PFSK-1 (cell line): Measurements from ENCODE around the gene CTCF.
A peak's percentile ranks its signal among the peaks of the same experiment; 100 is the strongest.

Experiments
- FOXP2 ChIP-seq: optimal IDR thresholded peaks from 2 replicates; pipeline ENCODE3; 2011; ENCODE audit warnings: borderline replicate concordance, control low read depth, inconsistent platforms; ENCODE audit not compliant: insufficient read depth; ENCODE audit errors: extremely low read length, extremely low read depth
- POLR2AphosphoS5 ChIP-seq: IDR thresholded peaks from 2 replicates; pipeline ENCODE4 v1.6.1; 2012; ENCODE audit warnings: low read depth, mild to moderate bottlenecking, control low read depth, low read length, moderate library complexity
- SIN3A ChIP-seq: IDR thresholded peaks from 2 replicates; pipeline ENCODE4 v1.6.1; 2012; ENCODE audit warnings: mild to moderate bottlenecking, low read length, moderate library complexity, borderline replicate concordance; ENCODE audit not compliant: insufficient read depth
- TAF1 ChIP-seq: IDR thresholded peaks from 2 replicates; pipeline ENCODE4 v1.6.1; 2012; ENCODE audit warnings: low read length, control low read depth, borderline replicate concordance; ENCODE audit not compliant: insufficient read depth
- TF ChIP-seq, protein P1 (sequence below), 2 experiments: IDR thresholded peaks; 2 replicates each; pipeline versions ENCODE4 v1.6.1 to v1.8.0; 2011 to 2012; ENCODE audit warnings: low read depth in 2 of 2, low read length in 2 of 2, control low read depth in 1 of 2, inconsistent platforms in 1 of 2, mild to moderate bottlenecking in 1 of 2, moderate library complexity in 1 of 2; ENCODE audit not compliant: insufficient read depth in 1 of 2

CTCF gene

DNA sequence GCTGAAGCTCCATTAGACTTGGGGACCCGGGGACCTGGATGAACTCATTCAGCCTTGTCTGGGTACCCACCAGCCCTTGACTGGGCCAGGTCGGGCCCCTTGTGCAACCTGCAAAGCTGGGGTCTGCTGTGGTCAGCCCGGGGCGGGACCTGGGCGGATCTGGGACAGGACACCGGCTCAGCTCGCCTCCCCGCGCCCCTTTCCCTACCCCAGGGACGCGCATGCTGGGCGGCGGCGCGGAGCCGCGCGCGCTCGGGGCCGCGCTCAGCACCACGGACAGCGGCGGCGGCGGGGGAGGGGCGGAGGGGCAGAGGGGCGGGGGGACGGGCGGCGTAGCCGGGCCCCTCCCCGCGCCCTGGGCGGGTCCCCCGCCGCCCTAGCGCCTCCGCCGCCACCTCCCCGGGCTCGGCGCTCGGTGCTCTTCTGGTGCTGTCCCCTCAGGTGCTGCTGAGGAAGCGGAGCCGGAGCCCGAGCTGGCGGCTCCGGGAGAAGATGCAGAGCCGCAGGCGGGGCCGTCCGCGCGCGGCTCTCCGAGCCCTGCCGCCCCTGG, 90.3 kb downstream of the CTCF start:
- TF ChIP-seq, protein P1, sequence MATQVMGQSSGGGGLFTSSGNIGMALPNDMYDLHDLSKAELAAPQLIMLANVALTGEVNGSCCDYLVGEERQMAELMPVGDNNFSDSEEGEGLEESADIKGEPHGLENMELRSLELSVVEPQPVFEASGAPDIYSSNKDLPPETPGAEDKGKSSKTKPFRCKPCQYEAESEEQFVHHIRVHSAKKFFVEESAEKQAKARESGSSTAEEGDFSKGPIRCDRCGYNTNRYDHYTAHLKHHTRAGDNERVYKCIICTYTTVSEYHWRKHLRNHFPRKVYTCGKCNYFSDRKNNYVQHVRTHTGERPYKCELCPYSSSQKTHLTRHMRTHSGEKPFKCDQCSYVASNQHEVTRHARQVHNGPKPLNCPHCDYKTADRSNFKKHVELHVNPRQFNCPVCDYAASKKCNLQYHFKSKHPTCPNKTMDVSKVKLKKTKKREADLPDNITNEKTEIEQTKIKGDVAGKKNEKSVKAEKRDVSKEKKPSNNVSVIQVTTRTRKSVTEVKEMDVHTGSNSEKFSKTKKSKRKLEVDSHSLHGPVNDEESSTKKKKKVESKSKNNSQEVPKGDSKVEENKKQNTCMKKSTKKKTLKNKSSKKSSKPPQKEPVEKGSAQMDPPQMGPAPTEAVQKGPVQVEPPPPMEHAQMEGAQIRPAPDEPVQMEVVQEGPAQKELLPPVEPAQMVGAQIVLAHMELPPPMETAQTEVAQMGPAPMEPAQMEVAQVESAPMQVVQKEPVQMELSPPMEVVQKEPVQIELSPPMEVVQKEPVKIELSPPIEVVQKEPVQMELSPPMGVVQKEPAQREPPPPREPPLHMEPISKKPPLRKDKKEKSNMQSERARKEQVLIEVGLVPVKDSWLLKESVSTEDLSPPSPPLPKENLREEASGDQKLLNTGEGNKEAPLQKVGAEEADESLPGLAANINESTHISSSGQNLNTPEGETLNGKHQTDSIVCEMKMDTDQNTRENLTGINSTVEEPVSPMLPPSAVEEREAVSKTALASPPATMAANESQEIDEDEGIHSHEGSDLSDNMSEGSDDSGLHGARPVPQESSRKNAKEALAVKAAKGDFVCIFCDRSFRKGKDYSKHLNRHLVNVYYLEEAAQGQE (IDR thresholded peaks at IDR 0.05; ENCODE audit: insufficient read depth in 1 of 2, low read depth in 2 of 2, low read length in 2 of 2), result peak; percentile 87 to 93
- TF ChIP-seq TAF1, result no peak

DNA sequence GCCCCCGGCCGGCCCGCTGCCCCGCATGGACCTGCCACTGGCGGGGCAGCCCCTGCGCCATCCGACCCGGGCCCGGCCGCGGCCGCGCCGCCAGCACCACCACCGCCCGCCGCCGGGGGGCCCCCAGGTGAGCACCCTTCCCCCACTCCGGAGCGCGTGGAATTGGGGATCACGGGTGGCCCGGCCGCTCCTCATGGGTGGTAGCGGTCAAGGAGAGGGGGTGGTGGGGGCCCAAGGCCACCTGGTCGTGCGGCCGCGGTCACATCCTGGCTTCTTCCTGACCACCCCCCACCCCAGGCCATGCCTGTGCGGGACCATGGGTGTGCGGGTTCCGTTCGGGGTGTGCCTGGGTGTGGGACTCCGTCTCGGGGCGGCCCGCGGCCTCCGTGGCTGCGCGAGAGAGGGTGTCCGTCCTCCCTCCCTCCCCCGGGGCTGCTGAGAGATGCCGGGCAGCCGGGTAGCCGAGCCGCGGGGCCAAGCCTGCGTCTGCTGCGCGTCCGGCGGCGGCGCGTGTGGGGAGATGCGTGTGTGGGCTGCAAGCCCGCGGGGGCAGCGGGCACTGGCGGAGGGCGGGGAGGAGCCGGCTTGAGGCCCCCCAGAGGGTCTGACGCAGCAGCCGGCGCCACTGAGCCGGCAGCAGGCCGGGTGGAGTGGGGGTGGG, 90.9 kb downstream of the CTCF start:
- TF ChIP-seq FOXP2, result peak; percentile 47
- no peak for TF ChIP-seq TAF1

DNA sequence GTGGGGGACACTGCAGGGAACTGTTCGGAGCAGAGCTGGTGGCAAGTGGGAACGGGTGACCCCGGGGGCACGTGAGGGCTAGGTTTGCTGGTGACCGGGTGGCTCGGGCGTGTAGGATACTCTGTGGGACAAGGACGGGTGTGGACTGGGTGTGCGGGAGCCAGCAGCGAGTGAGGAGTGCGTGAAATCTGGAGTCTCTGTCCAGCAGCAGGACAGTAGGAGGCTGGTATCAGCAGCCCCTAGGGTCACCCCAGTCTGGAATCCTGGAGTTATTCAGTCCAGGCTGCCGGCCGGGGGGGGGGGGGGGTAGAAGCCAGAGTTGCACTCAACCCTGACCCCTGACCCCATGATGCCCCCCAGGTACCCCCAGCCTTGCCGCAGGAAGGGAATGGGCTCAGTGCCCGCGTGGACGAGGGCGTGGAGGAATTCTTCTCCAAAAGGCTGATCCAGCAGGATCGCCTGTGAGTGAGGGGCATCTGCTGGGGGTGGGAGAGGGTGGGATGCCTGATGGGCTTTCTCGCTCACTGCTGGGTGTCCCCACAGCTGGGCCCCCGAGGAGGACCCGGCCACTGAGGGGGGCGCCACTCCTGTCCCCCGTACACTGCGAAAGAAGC, 91.6 kb downstream of the CTCF start:
- TF ChIP-seq, protein P1 (IDR thresholded peaks at IDR 0.05; ENCODE audit: insufficient read depth in 1 of 2, low read depth in 2 of 2, low read length in 2 of 2), result peak; percentile 78 to 89
- TF ChIP-seq FOXP2, result no peak

DNA sequence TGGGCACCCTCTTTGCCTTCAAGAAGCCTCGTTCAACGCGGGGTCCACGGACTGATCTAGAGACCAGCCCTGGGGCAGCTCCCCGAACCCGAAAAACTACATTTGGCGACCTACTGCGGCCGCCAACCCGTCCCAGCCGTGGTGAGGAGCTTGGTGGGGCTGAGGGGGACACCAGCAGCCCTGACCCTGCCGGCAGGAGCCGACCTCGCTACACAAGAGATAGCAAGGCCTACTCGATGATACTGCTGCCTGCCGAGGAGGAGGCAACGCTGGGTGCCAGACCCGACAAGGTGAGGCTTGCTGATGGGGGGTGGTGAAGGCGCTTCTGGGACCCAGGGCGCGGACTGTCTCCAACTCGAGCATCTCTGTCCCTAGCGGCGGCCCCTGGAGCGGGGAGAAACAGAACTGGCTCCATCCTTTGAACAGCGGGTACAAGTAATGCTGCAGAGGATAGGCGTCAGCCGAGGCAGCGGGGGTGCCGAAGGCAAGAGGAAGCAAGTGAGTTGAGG, 92.1 kb downstream of the CTCF start:
- TF ChIP-seq FOXP2, result no peak
- no peak for TF ChIP-seq POLR2AphosphoS5
- no peak for TF ChIP-seq TAF1
- TF ChIP-seq SIN3A, result no peak
- TF ChIP-seq, protein P1 (IDR thresholded peaks at IDR 0.05; ENCODE audit: insufficient read depth in 1 of 2, low read depth in 2 of 2, low read length in 2 of 2), result no peak

DNA sequence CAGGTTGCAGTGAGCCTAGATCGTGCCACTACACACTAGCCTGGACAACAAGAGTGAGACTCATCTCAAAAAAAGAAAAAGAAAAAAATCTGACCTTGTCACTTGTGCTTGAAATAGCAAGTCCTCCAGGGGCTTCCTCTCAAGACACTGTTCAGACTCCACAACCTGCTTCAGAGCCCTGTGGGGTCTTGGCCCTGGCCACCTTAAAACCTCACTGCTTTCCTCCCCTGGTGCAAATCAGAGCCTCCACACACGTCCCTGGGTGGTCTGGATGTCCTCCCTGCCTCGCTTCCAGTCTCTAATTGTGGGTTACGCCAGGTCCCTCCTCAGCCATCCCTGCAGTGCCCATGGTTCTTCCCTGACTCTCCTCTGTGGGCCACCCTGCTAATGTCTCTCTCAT, 93.0 kb downstream of the CTCF start:
- TF ChIP-seq, protein P1 (IDR thresholded peaks at IDR 0.05; ENCODE audit: insufficient read depth in 1 of 2, low read depth in 2 of 2, low read length in 2 of 2), result no peak
- no peak for TF ChIP-seq POLR2AphosphoS5
- no peak for TF ChIP-seq SIN3A
- no peak for TF ChIP-seq FOXP2
- TF ChIP-seq TAF1, result no peak
